ENCODE data around the gene AGAP1.

DNA sequence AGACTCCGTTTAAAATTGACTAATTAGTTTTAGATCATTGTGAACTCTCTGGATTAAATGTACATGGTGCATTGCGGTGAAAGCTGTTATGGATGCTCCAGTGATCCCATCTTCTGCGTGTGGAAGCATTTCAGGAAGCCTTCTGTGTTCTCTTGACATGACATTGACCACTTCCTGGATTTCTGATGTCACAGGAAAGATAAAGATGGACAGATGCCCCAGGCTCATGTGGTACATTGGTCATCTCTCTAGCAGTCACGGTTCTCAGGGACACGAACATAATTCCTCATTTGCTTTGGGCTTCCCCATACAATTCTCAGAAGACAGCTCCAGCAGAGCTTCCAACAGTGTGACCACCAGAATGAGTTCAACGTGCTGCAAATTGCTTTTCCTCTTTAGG lies 26.9 kb downstream of the AGAP1 start:
- TF ChIP-seq, protein P1, sequence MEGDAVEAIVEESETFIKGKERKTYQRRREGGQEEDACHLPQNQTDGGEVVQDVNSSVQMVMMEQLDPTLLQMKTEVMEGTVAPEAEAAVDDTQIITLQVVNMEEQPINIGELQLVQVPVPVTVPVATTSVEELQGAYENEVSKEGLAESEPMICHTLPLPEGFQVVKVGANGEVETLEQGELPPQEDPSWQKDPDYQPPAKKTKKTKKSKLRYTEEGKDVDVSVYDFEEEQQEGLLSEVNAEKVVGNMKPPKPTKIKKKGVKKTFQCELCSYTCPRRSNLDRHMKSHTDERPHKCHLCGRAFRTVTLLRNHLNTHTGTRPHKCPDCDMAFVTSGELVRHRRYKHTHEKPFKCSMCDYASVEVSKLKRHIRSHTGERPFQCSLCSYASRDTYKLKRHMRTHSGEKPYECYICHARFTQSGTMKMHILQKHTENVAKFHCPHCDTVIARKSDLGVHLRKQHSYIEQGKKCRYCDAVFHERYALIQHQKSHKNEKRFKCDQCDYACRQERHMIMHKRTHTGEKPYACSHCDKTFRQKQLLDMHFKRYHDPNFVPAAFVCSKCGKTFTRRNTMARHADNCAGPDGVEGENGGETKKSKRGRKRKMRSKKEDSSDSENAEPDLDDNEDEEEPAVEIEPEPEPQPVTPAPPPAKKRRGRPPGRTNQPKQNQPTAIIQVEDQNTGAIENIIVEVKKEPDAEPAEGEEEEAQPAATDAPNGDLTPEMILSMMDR (IDR thresholded peaks at IDR 0.05): no peak
- TF ChIP-seq POLR2A (IDR thresholded peaks at IDR 0.05) (no peak), EP300 (IDR thresholded peaks at IDR 0.05) (no peak)
